ENCODE measurements around the gene MSTO1. TPM values are rescaled to one million over a fixed set of nuclear protein-coding genes. Genes with fewer than 3 reads are reported as not detected.

Gene MSTO1
- 10 to 100 TPM in 3 of 4 donors, 1 to 10 TPM in 1; 7.3 to 14.5 (median 12.7) TPM for total RNA-seq

- TF ChIP-seq CTCF (IDR thresholded peaks at IDR 0.05; ENCODE audit: low read depth), result no peak
Observed at GRCh38 chr1:155609515-155610256, at the start of gene MSTO1. MSTO1 (plus strand) TSS chr1:155610218; CDS start chr1:155610249, 31 bp downstream.

- no peak for TF ChIP-seq CTCF (IDR thresholded peaks at IDR 0.05; ENCODE audit: low read depth)
Observed at GRCh38 chr1:155562581-155563376, 47.2 kb upstream of the MSTO1 start, which contains the start of gene ASH1L. ASH1L (minus strand) TSS chr1:155562803; CDS start chr1:155521519, 41,284 bp downstream.

GRCh38 chr1:155569988-155570592, 39.9 kb upstream of the MSTO1 start:
- no peak for TF ChIP-seq CTCF (IDR thresholded peaks at IDR 0.05; ENCODE audit: low read depth)

GRCh38 chr1:155570593-155570990, 39.4 kb upstream of the MSTO1 start:
- TF ChIP-seq CTCF (IDR thresholded peaks at IDR 0.05; ENCODE audit: low read depth), result no peak

GRCh38 chr1:155574077-155574476, 35.9 kb upstream of the MSTO1 start:
- no peak for TF ChIP-seq CTCF (IDR thresholded peaks at IDR 0.05; ENCODE audit: low read depth)

GRCh38 chr1:155591770-155592169, 18.2 kb upstream of the MSTO1 start:
- TF ChIP-seq CTCF (IDR thresholded peaks at IDR 0.05; ENCODE audit: low read depth), result no peak

GRCh38 chr1:155596864-155597263, 13.2 kb upstream of the MSTO1 start:
- no peak for TF ChIP-seq CTCF (IDR thresholded peaks at IDR 0.05; ENCODE audit: low read depth)

Data from subcutaneous adipose tissue (tissue), 4 donors.